HG03159 (cell line): Measurements from ENCODE around the gene HADHA.
"Not testable (repeated sequence)": the region's sequence is repeated elsewhere in the genome, so short reads cannot be mapped to it uniquely, and the experiment has no call there.

Experiments
- ATAC-seq: cut with Tn5 transposase; IDR thresholded peaks from one replicate; pipeline ENCODE4 v1.9.1; 2021; ENCODE audit warnings: mild to moderate bottlenecking, moderate library complexity; ENCODE audit not compliant: unreplicated experiment

HADHA gene

GRCh38 chr2:26244309-26245230 is at the start of gene HADHA, which contains the start of gene HADHB:
HADHA (minus strand) TSS chr2:26244632; CDS start chr2:26244596, 36 bp downstream.
HADHB (plus strand) TSS chr2:26244939; CDS start chr2:26254255, 9,316 bp downstream.
- peak; percentile 70 for ATAC-seq

- ATAC-seq, result no peak
Observed at GRCh38 chr2:26292646-26293045, 48.2 kb upstream of the HADHA start.

- ATAC-seq, result no peak
Observed at GRCh38 chr2:26290001-26290400, 45.6 kb upstream of the HADHA start.

GRCh38 chr2:26285931-26286330 is 41.5 kb upstream of the HADHA start:
- no peak for ATAC-seq

- no peak for ATAC-seq
Observed at GRCh38 chr2:26284132-26284531, 39.7 kb upstream of the HADHA start.

GRCh38 chr2:26283606-26284005 is 39.2 kb upstream of the HADHA start:
- no peak for ATAC-seq

GRCh38 chr2:26281226-26281625 is 36.8 kb upstream of the HADHA start:
- ATAC-seq, result no peak

- ATAC-seq, result no peak
Observed at GRCh38 chr2:26279886-26280285, 35.5 kb upstream of the HADHA start.

GRCh38 chr2:26276484-26277227 is 32.2 kb upstream of the HADHA start:
- ATAC-seq, result no peak

- ATAC-seq, result no peak
Observed at GRCh38 chr2:26274058-26274613, 29.7 kb upstream of the HADHA start.

- no peak for ATAC-seq
Observed at GRCh38 chr2:26273501-26273900, 29.1 kb upstream of the HADHA start.

GRCh38 chr2:26270373-26270772 is 25.9 kb upstream of the HADHA start:
- no peak for ATAC-seq

- ATAC-seq, result no peak
Observed at GRCh38 chr2:26269571-26270158, 25.2 kb upstream of the HADHA start.

GRCh38 chr2:26268670-26269385 is 24.4 kb upstream of the HADHA start:
- not testable (repeated sequence) for ATAC-seq

GRCh38 chr2:26268213-26268612 is 23.8 kb upstream of the HADHA start:
- ATAC-seq, result no peak

GRCh38 chr2:26258836-26259235 is 14.4 kb upstream of the HADHA start:
- ATAC-seq, result not testable (repeated sequence)

GRCh38 chr2:26255759-26256384 is 11.4 kb upstream of the HADHA start:
- ATAC-seq, result no peak

- ATAC-seq, result no peak
Observed at GRCh38 chr2:26251893-26252292, 7.5 kb upstream of the HADHA start.

- ATAC-seq, result no peak
Observed at GRCh38 chr2:26249625-26250024, 5.2 kb upstream of the HADHA start.

GRCh38 chr2:26246818-26247217 is 2.4 kb upstream of the HADHA start:
- ATAC-seq, result no peak
